Activated CD8-positive, alpha-beta T cell treated with anti-CD3 and anti-CD28 coated beads, Interleukin-2, amount 10 ng/mL, durations not matched to agents 7 days and 5 days (primary cell): ENCODE measurements around the gene SNORC. TPM values are rescaled to one million over a fixed set of nuclear protein-coding genes. Genes with fewer than 3 reads are reported as not detected.

Experiments used
- ATAC-seq: fragments of 150-1000 bp; cut with Tn5 transposase; one replicate; pipeline ENCODE4 v1.10.0; 2021; ENCODE audit warnings: moderate library complexity
- CTCF ChIA-PET: fragments of 350-600 bp; sonication (Branson Sonifier 250); formaldehyde crosslinking; loops from one replicate; lab custom pipeline; 2021; ENCODE audit warnings: antibody characterized with exemption; lab: Charles Lee
- POLR2A ChIA-PET: fragments of 350-600 bp; sonication (Branson Sonifier 250); formaldehyde crosslinking; loops from one replicate; lab custom pipeline; 2021; ENCODE audit warnings: antibody characterized with exemption; lab: Charles Lee
- DNase-seq: peaks from one replicate; pipeline ENCODE4 v3.0.0-alpha.2; 2020
- H3K27ac Mint-ChIP-seq: one replicate; pipeline ENCODE4 v1.8.0; 2021; ENCODE audit warnings: mild to moderate bottlenecking, mixed read lengths
- H3K27me3 Mint-ChIP-seq: one replicate; pipeline ENCODE4 v1.8.0; 2021; ENCODE audit warnings: low read depth, mixed read lengths
- H3K36me3 Mint-ChIP-seq: one replicate; pipeline ENCODE4 v1.8.0; 2021; ENCODE audit warnings: low read depth, mixed read lengths
- H3K4me1 Mint-ChIP-seq: one replicate; pipeline ENCODE4 v1.8.0; 2021; ENCODE audit warnings: low read depth, mixed read lengths
- H3K4me3 Mint-ChIP-seq: one replicate; pipeline ENCODE4 v1.8.0; 2021; ENCODE audit warnings: mild to moderate bottlenecking, mixed read lengths
- H3K9me3 Mint-ChIP-seq: one replicate; pipeline ENCODE4 v1.8.0; 2022; ENCODE audit warnings: mixed read lengths; ENCODE audit not compliant: insufficient read depth
- total RNA-seq, 2 experiments: library from RNA; stranded (reverse); gene quantifications; one replicate each; pipeline ENCODE4 v1.2.3, GENCODE V29; 2021

Gene SNORC
- total RNA-seq, 2 experiments from 2014 or later: 0.99 to 2.2 TPM

DNA sequence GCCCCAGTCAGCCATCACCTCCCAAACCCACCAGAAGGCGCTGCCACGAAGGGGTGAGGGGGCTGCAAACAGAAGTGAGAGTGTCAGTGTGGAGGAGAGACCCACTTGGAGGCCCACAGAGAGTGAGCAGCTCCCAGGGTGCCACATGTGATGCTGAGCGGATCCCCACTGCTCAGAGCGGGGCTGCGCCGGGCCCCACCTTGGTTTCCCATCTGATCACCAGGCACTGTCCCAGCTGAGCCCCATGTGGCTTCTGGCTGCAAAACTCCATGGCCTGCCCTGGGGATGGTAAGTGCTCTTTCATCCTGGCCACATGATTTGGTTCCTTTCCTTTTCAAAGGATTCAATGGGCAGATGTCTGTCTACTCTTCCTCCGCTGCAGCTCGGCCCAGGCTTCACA lies 23.8 kb downstream of the SNORC start:
- Mint-ChIP-seq H3K27ac (no peak overlapping the region), H3K27me3 (no peaks in the 10 kb centered on the region), H3K4me1 (no peaks in the 10 kb centered on the region), H3K9me3 (no peaks in the 10 kb centered on the region), H3K4me3 (no peak overlapping the region), H3K36me3 (no peaks in the 10 kb centered on the region)
- no peak for ATAC-seq
- ChIA-PET CTCF (interaction anchor here (0.9 kb wide), 1 partner anchor 120 kb away, joined by 5 read pairs; no protein-coding TSS in a partner anchor), POLR2A (interaction anchor here (0.5 kb wide), 1 partner anchor 782 kb away, joined by 3 read pairs; no protein-coding TSS in a partner anchor)
- DNase-seq: no peak

DNA sequence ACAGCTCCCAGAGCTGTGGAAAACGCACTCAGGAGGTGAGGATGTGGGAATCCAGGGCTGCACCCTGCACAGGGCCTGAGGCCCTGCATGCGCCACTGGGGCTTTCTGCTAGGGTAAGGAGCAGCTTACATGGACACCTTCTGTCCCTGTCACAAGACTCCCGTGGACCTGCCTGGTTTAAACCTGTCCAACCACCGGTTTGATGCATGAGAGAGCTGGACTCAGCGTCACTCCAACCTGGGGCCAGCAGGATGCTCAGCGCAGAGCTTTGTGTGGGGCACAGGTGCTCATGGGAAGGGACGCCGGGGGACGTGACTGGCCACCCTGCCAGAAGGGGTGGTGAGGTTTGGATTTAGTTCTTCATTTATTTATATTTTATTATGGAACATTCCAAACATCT lies 24.2 kb downstream of the SNORC start:
- no peaks in the 10 kb centered on the region for H3K4me1 Mint-ChIP-seq
- no peak overlapping the region for H3K4me3 Mint-ChIP-seq
- no peaks in the 10 kb centered on the region for H3K27me3 Mint-ChIP-seq
- ATAC-seq (no peak), DNase-seq (no peak)
- ChIA-PET CTCF (interaction anchor here (0.9 kb wide), 1 partner anchor 121 kb away, joined by 5 read pairs; no protein-coding TSS in a partner anchor), POLR2A (interaction anchor here (0.5 kb wide), 1 partner anchor 782 kb away, joined by 3 read pairs; no protein-coding TSS in a partner anchor)
- no peak overlapping the region for H3K27ac Mint-ChIP-seq
- H3K36me3 Mint-ChIP-seq: no peaks in the 10 kb centered on the region
- no peaks in the 10 kb centered on the region for H3K9me3 Mint-ChIP-seq

DNA sequence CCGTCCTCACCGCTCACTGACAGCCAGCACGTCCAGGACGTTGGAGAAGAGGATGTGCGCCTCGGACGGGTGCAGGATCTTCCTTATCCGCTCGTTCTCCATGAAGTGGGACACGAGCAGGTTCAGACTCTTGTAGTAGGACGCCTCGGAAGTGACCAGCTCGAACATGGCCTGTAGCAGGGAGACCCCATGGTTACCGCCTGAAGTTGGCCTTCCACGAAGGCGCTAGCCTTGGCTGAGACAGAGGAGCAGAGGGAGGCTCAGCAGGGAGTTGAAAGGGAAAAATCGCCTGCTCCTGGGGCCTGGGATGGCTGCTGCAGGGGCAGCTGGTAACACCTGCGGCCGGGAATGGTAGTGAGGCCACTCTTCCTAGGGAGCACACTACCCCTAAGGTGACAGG lies 24.7 kb downstream of the SNORC start:
- Mint-ChIP-seq H3K9me3 (no peaks in the 10 kb centered on the region), H3K27ac (no peak overlapping the region), H3K36me3 (no peaks in the 10 kb centered on the region), H3K4me1 (no peaks in the 10 kb centered on the region), H3K4me3 (no peak overlapping the region), H3K27me3 (no peaks in the 10 kb centered on the region)
- CTCF ChIA-PET: interaction anchor here (0.9 kb wide), 1 partner anchor 121 kb away, joined by 5 read pairs; no protein-coding TSS in a partner anchor
- ATAC-seq: no peak
- no peak for DNase-seq
- POLR2A ChIA-PET: interaction anchor here (0.5 kb wide), 1 partner anchor 781 kb away, joined by 3 read pairs; no protein-coding TSS in a partner anchor

DNA sequence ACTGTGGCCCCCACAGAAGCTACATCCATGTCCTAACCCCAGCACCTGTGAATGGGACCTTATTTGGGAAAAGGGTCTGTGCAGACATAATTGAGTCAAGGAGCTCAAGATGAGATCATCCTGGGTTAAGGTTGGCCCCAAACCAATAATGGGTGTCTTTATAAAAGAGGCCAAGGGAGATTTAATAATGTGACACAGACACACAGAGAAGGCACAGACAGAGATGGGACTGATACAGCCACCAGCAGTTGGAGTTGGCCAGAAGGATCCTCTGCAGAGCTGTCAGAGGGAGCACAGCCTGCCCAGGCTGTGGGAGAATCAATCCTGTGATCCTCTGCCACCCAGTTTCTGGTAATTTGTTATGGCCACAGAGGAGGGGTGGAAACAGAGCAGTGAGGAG lies 26.0 kb downstream of the SNORC start:
- Mint-ChIP-seq H3K27ac (no peak overlapping the region), H3K36me3 (no peaks in the 10 kb centered on the region), H3K4me1 (no peaks in the 10 kb centered on the region), H3K27me3 (no peaks in the 10 kb centered on the region), H3K4me3 (no peak overlapping the region), H3K9me3 (no peaks in the 10 kb centered on the region)
- ChIA-PET CTCF (no interaction called here), POLR2A (no interaction called here)
- ATAC-seq (no peak), DNase-seq (no peak)

DNA sequence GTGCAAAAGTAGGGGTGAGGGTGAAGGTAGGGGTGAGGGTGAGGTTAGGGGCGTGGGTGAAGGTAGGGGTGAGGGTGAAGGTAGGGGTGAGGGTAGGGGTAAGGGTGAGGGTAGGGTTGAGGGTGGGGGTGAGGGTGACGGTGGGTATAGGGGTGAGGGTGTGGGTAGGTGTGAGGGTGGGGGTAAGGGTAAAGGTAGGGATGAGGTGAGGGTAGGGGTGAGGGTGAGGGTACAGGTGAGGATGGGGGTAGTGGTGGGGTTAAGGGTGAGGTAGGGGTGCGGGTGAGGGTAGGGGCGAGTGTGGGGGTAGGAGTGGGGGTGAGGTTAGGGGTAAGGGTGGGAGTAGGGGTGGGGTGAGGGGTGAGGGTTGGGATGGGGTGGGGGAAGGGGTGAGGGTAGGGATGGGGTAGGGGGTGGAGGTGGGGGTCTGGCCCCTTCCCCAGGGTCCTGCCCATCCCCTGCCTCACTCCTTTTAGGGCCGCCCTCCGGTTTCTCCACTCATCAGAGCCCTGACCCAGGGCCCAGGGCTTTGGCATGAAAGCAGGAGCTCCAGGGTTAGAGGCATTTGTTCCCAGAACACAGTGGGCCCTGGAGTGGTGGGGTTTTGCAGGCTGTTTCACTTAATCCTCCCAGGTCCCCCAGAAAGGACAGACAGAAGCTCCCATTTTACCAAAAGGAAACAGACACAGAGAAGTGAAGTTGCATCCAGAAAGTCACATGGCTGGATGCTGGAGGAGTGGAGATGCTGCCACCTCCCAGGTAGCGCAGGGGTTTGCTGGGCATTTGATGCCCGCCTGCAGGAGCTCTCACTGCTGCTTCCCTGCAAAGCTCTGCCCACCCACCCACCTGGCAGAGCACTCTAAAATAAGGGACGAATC lies 26.9 kb downstream of the SNORC start:
- Mint-ChIP-seq H3K4me3 (no peak overlapping the region), H3K27ac (no peak overlapping the region), H3K9me3 (no peaks in the 10 kb centered on the region), H3K27me3 (no peaks in the 10 kb centered on the region), H3K36me3 (no peaks in the 10 kb centered on the region), H3K4me1 (no peaks in the 10 kb centered on the region)
- ATAC-seq: no peak
- POLR2A ChIA-PET: no interaction called here
- DNase-seq: no peak
- CTCF ChIA-PET: no interaction called here

DNA sequence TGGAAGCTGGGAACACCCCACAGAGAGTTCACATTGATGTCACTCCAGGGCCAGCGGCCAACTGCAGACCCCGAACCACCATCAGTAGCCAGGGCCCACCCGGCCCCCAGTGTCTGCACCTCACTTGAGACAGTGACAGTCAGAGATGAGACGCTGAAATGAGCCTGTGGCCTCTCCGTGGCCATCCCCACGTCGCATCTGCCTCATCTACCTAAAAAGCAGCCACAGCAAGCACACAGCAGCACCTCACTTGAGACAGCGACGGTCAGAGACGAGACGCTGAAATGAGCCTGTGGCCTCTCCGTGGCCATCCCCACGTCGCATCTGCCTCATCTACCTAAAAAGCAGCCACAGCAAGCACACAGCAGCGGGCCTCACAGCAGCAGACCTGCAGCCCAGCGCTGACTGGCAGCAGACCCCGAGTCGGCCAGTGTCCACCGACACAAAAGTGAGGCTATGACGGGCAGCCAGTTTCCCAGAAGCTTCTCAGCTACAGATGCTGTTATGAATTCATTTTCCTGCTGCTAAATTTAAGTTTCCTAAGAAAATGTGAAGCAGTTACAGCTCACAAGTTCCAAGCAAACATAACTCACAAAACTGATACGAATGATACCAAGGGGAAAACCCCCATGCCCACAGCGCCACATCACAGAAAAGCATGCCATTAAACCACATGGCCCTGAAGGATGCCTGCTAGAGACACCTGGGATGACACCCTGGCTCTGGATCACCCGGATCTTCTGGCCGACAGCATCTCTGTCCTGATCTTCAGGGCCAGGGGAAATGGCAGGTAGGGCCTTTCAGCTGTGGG lies 27.7 kb downstream of the SNORC start:
- H3K36me3 Mint-ChIP-seq: no peaks in the 10 kb centered on the region
- ATAC-seq (no peak), DNase-seq (no peak)
- ChIA-PET CTCF (no interaction called here), POLR2A (no interaction called here)
- no peaks in the 10 kb centered on the region for H3K4me1 Mint-ChIP-seq
- H3K4me3 Mint-ChIP-seq: no peak overlapping the region
- no peaks in the 10 kb centered on the region for H3K27me3 Mint-ChIP-seq
- no peak overlapping the region for H3K27ac Mint-ChIP-seq
- H3K9me3 Mint-ChIP-seq: no peaks in the 10 kb centered on the region

DNA sequence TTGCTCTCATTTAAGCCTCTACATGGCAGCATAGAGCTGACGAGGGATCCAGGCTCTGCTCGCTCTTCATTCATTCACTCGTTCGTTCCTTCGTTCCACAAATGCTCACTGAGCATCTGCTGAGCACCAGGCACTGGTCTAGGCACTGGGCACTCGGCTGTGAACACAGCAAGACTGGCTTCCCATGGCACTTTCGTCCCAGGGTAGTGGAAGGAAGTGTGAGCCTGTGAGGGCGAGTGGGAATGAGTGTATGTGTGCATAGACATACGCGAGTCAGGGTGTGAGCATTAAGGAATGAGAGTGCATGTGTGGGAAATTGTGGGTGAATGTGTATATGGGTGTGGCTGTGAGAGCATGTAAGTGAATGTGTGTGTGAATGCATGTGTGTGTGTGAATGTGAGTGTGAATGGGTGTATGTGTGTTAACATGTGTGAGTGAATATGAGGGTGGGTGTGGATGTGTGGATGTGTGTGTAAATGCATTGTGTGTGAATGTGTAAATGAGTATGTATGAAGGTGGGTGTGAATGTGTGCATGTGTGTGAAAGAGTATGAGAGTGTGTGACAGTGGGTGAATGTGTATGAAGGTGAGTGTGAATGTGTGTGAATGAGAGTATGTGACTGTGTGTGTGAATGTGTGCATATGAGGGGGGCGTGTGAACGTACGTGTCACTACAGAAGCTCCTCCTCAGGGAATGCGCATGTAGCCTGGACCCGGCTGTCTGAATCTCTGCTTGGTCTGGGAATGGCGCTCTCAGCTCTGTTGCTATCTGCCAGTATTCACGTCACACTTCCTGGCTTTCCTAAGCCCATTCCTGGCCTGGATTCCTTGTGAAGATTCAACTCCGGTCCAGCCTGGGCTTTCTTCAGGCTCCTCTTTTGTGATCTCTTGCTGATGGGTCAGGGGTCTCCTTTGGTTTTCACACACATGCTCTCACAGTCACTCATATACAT lies 28.8 kb downstream of the SNORC start:
- Mint-ChIP-seq H3K4me1 (no peaks in the 10 kb centered on the region), H3K27me3 (no peaks in the 10 kb centered on the region), H3K4me3 (no peak overlapping the region), H3K36me3 (no peaks in the 10 kb centered on the region), H3K9me3 (no peaks in the 10 kb centered on the region), H3K27ac (no peak overlapping the region)
- ATAC-seq (no peak), DNase-seq (no peak)
- ChIA-PET POLR2A (no interaction called here), CTCF (no interaction called here)

DNA sequence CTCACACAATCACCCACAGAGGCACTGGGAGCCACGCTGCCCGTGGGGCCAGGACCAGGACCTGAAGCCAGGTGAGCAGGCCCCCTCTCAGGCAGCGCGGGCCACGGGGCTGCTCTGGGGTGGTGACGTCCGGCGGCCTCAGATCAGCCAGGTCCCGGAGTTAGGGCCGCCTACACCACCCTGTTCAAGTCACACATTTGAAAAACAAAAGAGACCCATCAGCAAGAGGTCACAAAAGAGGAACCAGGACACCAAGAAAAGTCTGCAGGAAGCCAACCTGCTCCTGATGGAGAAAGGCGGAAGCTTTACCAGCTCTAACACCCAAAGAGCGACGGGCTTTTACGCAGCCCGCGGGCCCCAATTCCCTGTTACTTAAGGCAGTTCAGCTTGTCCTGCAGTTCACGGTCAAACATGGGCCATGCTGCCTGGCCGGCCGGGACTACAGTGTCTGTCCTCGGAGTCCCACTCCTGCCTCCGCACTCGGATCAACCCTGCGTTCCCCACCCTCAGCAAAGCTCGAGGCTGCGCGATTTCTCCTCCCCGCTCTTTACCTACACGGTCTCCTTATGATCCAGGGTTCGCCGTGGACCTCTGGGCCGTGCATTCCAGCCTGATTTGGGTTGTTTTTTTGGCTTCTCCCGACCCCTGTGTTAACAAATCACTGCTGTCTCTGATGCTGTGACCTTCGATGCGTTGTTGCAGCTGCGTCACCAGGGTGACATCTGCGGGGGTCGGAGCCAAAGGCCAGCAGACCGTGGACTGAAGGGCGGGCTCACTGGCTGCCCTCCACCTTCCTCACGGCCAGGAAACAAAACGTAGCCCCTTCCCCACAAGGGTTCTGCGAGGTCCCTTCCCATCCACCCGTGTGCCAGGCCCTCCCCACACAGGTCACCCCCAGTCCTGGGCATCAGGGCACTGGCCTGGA lies 31.0 kb downstream of the SNORC start:
- CTCF ChIA-PET: no interaction called here
- no peak overlapping the region for H3K4me3 Mint-ChIP-seq
- H3K9me3 Mint-ChIP-seq: no peaks in the 10 kb centered on the region
- no peaks in the 10 kb centered on the region for H3K27me3 Mint-ChIP-seq
- no peak for DNase-seq
- H3K36me3 Mint-ChIP-seq: no peaks in the 10 kb centered on the region
- H3K27ac Mint-ChIP-seq: no peak overlapping the region
- no peaks in the 10 kb centered on the region for H3K4me1 Mint-ChIP-seq
- POLR2A ChIA-PET: interaction anchor here (0.6 kb wide), 1 partner anchor 17 kb away, joined by 3 read pairs; no protein-coding TSS in a partner anchor
- no peak for ATAC-seq

DNA sequence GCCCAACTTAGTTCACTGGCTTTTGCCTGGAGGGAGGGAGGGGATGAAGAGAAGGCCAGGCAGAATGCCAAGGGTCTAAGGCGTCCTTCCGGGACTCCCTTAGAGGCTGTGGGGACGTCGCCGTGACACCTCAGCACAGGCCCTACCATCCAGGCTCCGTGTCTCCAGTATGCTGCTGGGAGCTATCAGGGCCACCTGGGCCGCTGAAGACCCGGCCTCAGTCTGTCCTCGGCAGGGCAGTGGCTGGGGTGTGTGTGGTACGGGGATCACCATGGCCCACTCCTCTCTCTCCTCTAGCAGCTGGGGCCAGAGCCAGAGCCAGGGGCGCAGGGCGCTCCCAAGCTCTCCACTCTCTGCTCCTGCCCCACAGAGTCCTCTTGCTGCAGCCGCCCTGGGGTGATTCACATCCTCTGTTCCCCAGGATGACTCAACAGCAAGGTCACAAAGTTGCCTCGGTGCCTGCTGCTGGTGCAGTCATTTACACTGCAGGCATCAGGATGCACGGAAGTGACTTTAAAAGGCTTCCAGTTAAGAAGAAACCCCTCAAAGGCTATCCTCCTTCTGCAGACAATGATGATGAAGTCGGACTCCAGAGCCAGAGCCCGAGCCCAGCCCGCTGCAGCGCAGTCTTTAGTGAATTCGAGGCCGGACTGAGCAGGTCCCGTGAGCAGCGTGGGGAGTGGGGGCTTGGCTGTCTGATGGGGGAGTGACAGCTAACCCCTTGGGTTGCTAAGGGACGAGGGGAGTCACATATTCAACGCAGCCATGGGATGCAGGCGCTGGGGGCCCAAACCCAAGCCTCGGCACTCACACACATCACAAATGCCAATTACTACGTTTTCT lies 31.9 kb downstream of the SNORC start:
- POLR2A ChIA-PET: no interaction called here
- H3K4me1 Mint-ChIP-seq: no peaks in the 10 kb centered on the region
- no peaks in the 10 kb centered on the region for H3K9me3 Mint-ChIP-seq
- no peaks in the 10 kb centered on the region for H3K36me3 Mint-ChIP-seq
- H3K4me3 Mint-ChIP-seq: no peak overlapping the region
- H3K27me3 Mint-ChIP-seq: no peaks in the 10 kb centered on the region
- no peak overlapping the region for H3K27ac Mint-ChIP-seq
- CTCF ChIA-PET: no interaction called here
- ATAC-seq: no peak
- no peak for DNase-seq

DNA sequence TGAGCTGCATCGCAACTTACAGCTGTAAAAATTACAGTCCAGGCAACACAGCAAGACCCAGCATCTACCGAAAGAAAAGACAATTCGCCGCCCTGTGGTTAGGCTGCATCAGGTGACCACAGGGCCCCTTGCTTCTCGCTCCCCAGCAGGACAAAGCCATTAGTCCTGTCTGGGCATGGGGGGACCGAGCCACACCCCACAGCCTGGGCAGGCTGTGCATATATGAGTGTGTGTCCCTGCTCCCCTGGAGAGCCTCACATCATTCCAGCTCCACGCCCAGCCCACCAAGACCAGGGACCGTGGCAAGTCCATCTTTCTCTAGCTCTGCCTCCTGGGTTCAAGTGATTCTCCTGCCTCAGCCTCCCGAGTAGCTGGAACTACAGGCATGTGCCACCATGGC lies 33.9 kb downstream of the SNORC start:
- no peak for ATAC-seq
- Mint-ChIP-seq H3K27me3 (peaks cover 5% of the 10 kb centered on the region), H3K4me3 (no peak overlapping the region), H3K27ac (no peak overlapping the region), H3K4me1 (no peaks in the 10 kb centered on the region), H3K9me3 (no peaks in the 10 kb centered on the region), H3K36me3 (no peaks in the 10 kb centered on the region)
- no peak for DNase-seq
- POLR2A ChIA-PET: interaction anchor here (0.6 kb wide), 1 partner anchor 1061 kb away, joined by 3 read pairs; no protein-coding TSS in a partner anchor
- CTCF ChIA-PET: no interaction called here
